ENCODE data around the gene LILRB2. TPM values are rescaled to one million over a fixed set of nuclear protein-coding genes. Genes with fewer than 3 reads are reported as not detected.
"Not testable (repeated sequence)": the region's sequence is repeated elsewhere in the genome, so short reads cannot be mapped to it uniquely, and the experiment has no call there.

LILRB2 gene
- total and polyA plus RNA-seq, 9 donors: 0.24 to 15.1 (median 2.1) TPM

- no peaks in the 10 kb centered on the region for H3K27me3 ChIP-seq
Measured at GRCh38 chr19:54252243-54252642, 28.7 kb downstream of the LILRB2 start.

GRCh38 chr19:54248016-54248601 is 32.8 kb downstream of the LILRB2 start:
- DNase-seq: no peak
- no peak for TF ChIP-seq EP300 (IDR thresholded peaks at IDR 0.05)
- TF ChIP-seq POLR2A (IDR thresholded peaks at IDR 0.05): no peak
- no peak for TF ChIP-seq CTCF (IDR thresholded peaks at IDR 0.05)
- Histone ChIP-seq H3K36me3 (no peaks in the 10 kb centered on the region), H3K4me3 (no peak overlapping the region), H3K27ac (no peak overlapping the region), H3K4me1 (ENCODE audit: insufficient read depth) (no peaks in the 10 kb centered on the region), H3K9me3 (no peaks in the 10 kb centered on the region), H3K27me3 (no peaks in the 10 kb centered on the region)
- intact Hi-C loops (cut with DNase I): no loop called here
- WGBS, 3 donors: 67 to 70% (median 68%) methylated on average over 8 of the region's 8 CpGs

More at GRCh38 chr19:54252243-54252642, 28.7 kb downstream of the LILRB2 start:
- Histone ChIP-seq H3K27ac (no peak overlapping the region), H3K4me1 (ENCODE audit: insufficient read depth) (no peaks in the 10 kb centered on the region), H3K4me3 (no peak overlapping the region), H3K36me3 (no peaks in the 10 kb centered on the region), H3K9me3 (no peaks in the 10 kb centered on the region)
- 64 to 71% (median 71%) methylated on average over 8 to 9 of the region's 9 CpGs for WGBS, 3 donors
- DNase-seq: no peak
- intact Hi-C loops (cut with DNase I): no loop called here
- TF ChIP-seq CTCF (IDR thresholded peaks at IDR 0.05) (no peak), EP300 (IDR thresholded peaks at IDR 0.05) (no peak), POLR2A (IDR thresholded peaks at IDR 0.05) (no peak)

- WGBS, 3 donors: 78 to 81% (median 80%) methylated on average over 20 of the region's 20 CpGs
- intact Hi-C loops (cut with DNase I): no loop called here
- Histone ChIP-seq H3K9me3 (no peaks in the 10 kb centered on the region), H3K36me3 (no peaks in the 10 kb centered on the region), H3K4me1 (ENCODE audit: insufficient read depth) (no peaks in the 10 kb centered on the region), H3K27ac (no peak overlapping the region), H3K27me3 (no peaks in the 10 kb centered on the region), H3K4me3 (no peak overlapping the region)
- TF ChIP-seq POLR2A (IDR thresholded peaks at IDR 0.05) (no peak), CTCF (IDR thresholded peaks at IDR 0.05) (no peak), EP300 (IDR thresholded peaks at IDR 0.05) (no peak)
- DNase-seq: no peak
Measured at GRCh38 chr19:54247106-54247930, 33.6 kb downstream of the LILRB2 start.

GRCh38 chr19:54245936-54246335 is 35.0 kb downstream of the LILRB2 start:
- DNase-seq: no peak
- Histone ChIP-seq H3K4me3 (no peak overlapping the region), H3K36me3 (no peaks in the 10 kb centered on the region), H3K27me3 (no peaks in the 10 kb centered on the region), H3K9me3 (no peaks in the 10 kb centered on the region), H3K27ac (no peak overlapping the region), H3K4me1 (ENCODE audit: insufficient read depth) (no peaks in the 10 kb centered on the region)
- WGBS, 3 donors: 49 to 59% (median 55%) methylated on average over 3 of the region's 3 CpGs
- intact Hi-C loops (cut with DNase I): no loop called here
- TF ChIP-seq EP300 (IDR thresholded peaks at IDR 0.05): no peak
- no peak for TF ChIP-seq POLR2A (IDR thresholded peaks at IDR 0.05)
- no peak for TF ChIP-seq CTCF (IDR thresholded peaks at IDR 0.05)

GRCh38 chr19:54243809-54244208 is 37.1 kb downstream of the LILRB2 start:
- H3K9me3 ChIP-seq; H3K27ac ChIP-seq; intact Hi-C loops (cut with DNase I); H3K27me3 ChIP-seq; DNase-seq; H3K4me1 ChIP-seq (ENCODE audit: insufficient read depth); H3K4me3 ChIP-seq; H3K36me3 ChIP-seq: not testable (repeated sequence)
- WGBS, 3 donors: 52% methylated on average over 5 of the region's 8 CpGs; no CpG with 5 or more reads in 2 of the 3 donors

- H3K4me1 ChIP-seq (ENCODE audit: insufficient read depth); H3K9me3 ChIP-seq; H3K27ac ChIP-seq; H3K27me3 ChIP-seq; H3K4me3 ChIP-seq; H3K36me3 ChIP-seq; intact Hi-C loops (cut with DNase I); DNase-seq: not testable (repeated sequence)
- 0 to 73% methylated on average over 1 to 2 of the region's 6 CpGs; no CpG with 5 or more reads in 1 of the 3 donors for whole genome bisulfite sequencing, 3 donors
Measured at GRCh38 chr19:54242646-54243045, 38.3 kb downstream of the LILRB2 start, which contains the start of gene LILRA6. LILRA6 (minus strand) TSS chr19:54242790.

GRCh38 chr19:54242234-54242633 is 38.7 kb downstream of the LILRB2 start:
- H3K4me1 ChIP-seq (ENCODE audit: insufficient read depth); intact Hi-C loops (cut with DNase I); H3K9me3 ChIP-seq: not testable (repeated sequence)

More at GRCh38 chr19:54242234-54242633, 38.7 kb downstream of the LILRB2 start:
- WGBS, 3 donors: 30% methylated on average over 2 of the region's 4 CpGs; no CpG with 5 or more reads in 2 of the 3 donors
- not testable (repeated sequence) for H3K27ac ChIP-seq, H3K36me3 ChIP-seq, H3K27me3 ChIP-seq, H3K4me3 ChIP-seq, DNase-seq
